ENCODE results near the gene GSTP1. TPM values are rescaled to one million over a fixed set of nuclear protein-coding genes. Genes with fewer than 3 reads are reported as not detected.

The GSTP1 gene
- 100 to 1,000 TPM; 398 to 403 TPM for total RNA-seq

- H3K27me3 Mint-ChIP-seq (ENCODE audit: low read depth): peaks cover 3% of the 10 kb centered on the region
- H3K4me3 Mint-ChIP-seq: peak within 1 kb of the TSS; percentile 94
- peaks cover 6% of the 10 kb centered on the region for H3K9me3 Mint-ChIP-seq
- H3K27ac Mint-ChIP-seq: peak within 1 kb of the TSS; percentile 85
- H3K36me3 Mint-ChIP-seq (ENCODE audit: low read depth): peaks cover 26% of the 10 kb centered on the region
- H3K4me1 Mint-ChIP-seq (ENCODE audit: low read depth): peaks cover 47% of the 10 kb centered on the region
- peak; percentile 81 for DNase-seq
- intact Hi-C loops (cut with micrococcal nuclease): loop anchor here (1.0 to 5.0 kb wide), 5 partner anchors 23 to 231 kb away; partner anchors contain the start of genes CDK2AP2, NDUFV1 and POLD4
- CTCF ChIA-PET: interaction anchor here (0.8 to 2.4 kb wide), 8 partner anchors 9 to 231 kb away, joined by 3 to 8 read pairs (median 4); partner anchors contain the start of gene POLD4
Measured at GRCh38 chr11:67583247-67584204, at the start of gene GSTP1. GSTP1 (plus strand) TSS chr11:67583812; CDS start chr11:67583844, 32 bp downstream.

GRCh38 chr11:67534070-67534679 is 49.4 kb upstream of the GSTP1 start:
- Mint-ChIP-seq H3K9me3 (peaks cover 18% of the 10 kb centered on the region), H3K4me3 (no peak overlapping the region), H3K27ac (no peak overlapping the region), H3K36me3 (ENCODE audit: low read depth) (no peaks in the 10 kb centered on the region), H3K4me1 (ENCODE audit: low read depth) (no peaks in the 10 kb centered on the region), H3K27me3 (ENCODE audit: low read depth) (no peaks in the 10 kb centered on the region)
- CTCF ChIA-PET: interaction anchor here (0.7 kb wide), 1 partner anchor 512 kb away, joined by 3 read pairs; no protein-coding TSS in a partner anchor
- intact Hi-C loops (cut with micrococcal nuclease): no loop called here
- DNase-seq: no peak

GRCh38 chr11:67535561-67535960 is 48.1 kb upstream of the GSTP1 start:
- Mint-ChIP-seq H3K9me3 (peaks cover 18% of the 10 kb centered on the region), H3K27ac (no peak overlapping the region), H3K4me3 (no peak overlapping the region), H3K36me3 (ENCODE audit: low read depth) (no peaks in the 10 kb centered on the region), H3K27me3 (ENCODE audit: low read depth) (no peaks in the 10 kb centered on the region), H3K4me1 (ENCODE audit: low read depth) (no peaks in the 10 kb centered on the region)
- intact Hi-C loops (cut with micrococcal nuclease): no loop called here
- DNase-seq: no peak
- CTCF ChIA-PET: no interaction called here

- H3K4me3 Mint-ChIP-seq: no peak overlapping the region
- CTCF ChIA-PET: no interaction called here
Measured at GRCh38 chr11:67538306-67538705, 45.3 kb upstream of the GSTP1 start.

GRCh38 chr11:67538823-67539505 is 44.6 kb upstream of the GSTP1 start:
- no peaks in the 10 kb centered on the region for H3K27me3 Mint-ChIP-seq (ENCODE audit: low read depth)
- H3K27ac Mint-ChIP-seq: no peak overlapping the region
- H3K36me3 Mint-ChIP-seq (ENCODE audit: low read depth): no peaks in the 10 kb centered on the region
- H3K4me3 Mint-ChIP-seq: no peak overlapping the region
- no peaks in the 10 kb centered on the region for H3K4me1 Mint-ChIP-seq (ENCODE audit: low read depth)
- intact Hi-C loops (cut with micrococcal nuclease): no loop called here
- CTCF ChIA-PET: no interaction called here
- H3K9me3 Mint-ChIP-seq: peaks cover 7% of the 10 kb centered on the region
- no peak for DNase-seq

More at GRCh38 chr11:67538306-67538705, 45.3 kb upstream of the GSTP1 start:
- intact Hi-C loops (cut with micrococcal nuclease): no loop called here
- Mint-ChIP-seq H3K27ac (no peak overlapping the region), H3K36me3 (ENCODE audit: low read depth) (no peaks in the 10 kb centered on the region), H3K9me3 (peaks cover 13% of the 10 kb centered on the region), H3K4me1 (ENCODE audit: low read depth) (no peaks in the 10 kb centered on the region), H3K27me3 (ENCODE audit: low read depth) (no peaks in the 10 kb centered on the region)
- no peak for DNase-seq

- no peaks in the 10 kb centered on the region for H3K36me3 Mint-ChIP-seq (ENCODE audit: low read depth)
- intact Hi-C loops (cut with micrococcal nuclease): no loop called here
- no peak for DNase-seq
- no peak overlapping the region for H3K27ac Mint-ChIP-seq
- H3K4me3 Mint-ChIP-seq: no peak overlapping the region
- no peaks in the 10 kb centered on the region for H3K4me1 Mint-ChIP-seq (ENCODE audit: low read depth)
- CTCF ChIA-PET: no interaction called here
- H3K9me3 Mint-ChIP-seq: peaks cover 3% of the 10 kb centered on the region
- no peaks in the 10 kb centered on the region for H3K27me3 Mint-ChIP-seq (ENCODE audit: low read depth)
Measured at GRCh38 chr11:67539550-67539949, 44.1 kb upstream of the GSTP1 start.

GRCh38 chr11:67541198-67541597 is 42.4 kb upstream of the GSTP1 start:
- CTCF ChIA-PET: no interaction called here
- no peaks in the 10 kb centered on the region for H3K36me3 Mint-ChIP-seq (ENCODE audit: low read depth)
- no peak overlapping the region for H3K4me3 Mint-ChIP-seq
- DNase-seq: no peak
- no peaks in the 10 kb centered on the region for H3K27me3 Mint-ChIP-seq (ENCODE audit: low read depth)
- H3K27ac Mint-ChIP-seq: no peak overlapping the region
- no peaks in the 10 kb centered on the region for H3K4me1 Mint-ChIP-seq (ENCODE audit: low read depth)
- H3K9me3 Mint-ChIP-seq: no peaks in the 10 kb centered on the region
- intact Hi-C loops (cut with micrococcal nuclease): no loop called here

GRCh38 chr11:67542169-67542568 is 41.4 kb upstream of the GSTP1 start:
- H3K4me3 Mint-ChIP-seq: no peak overlapping the region
- H3K4me1 Mint-ChIP-seq (ENCODE audit: low read depth): no peaks in the 10 kb centered on the region
- no peaks in the 10 kb centered on the region for H3K36me3 Mint-ChIP-seq (ENCODE audit: low read depth)
- no peak overlapping the region for H3K27ac Mint-ChIP-seq
- no peaks in the 10 kb centered on the region for H3K9me3 Mint-ChIP-seq
- intact Hi-C loops (cut with micrococcal nuclease): no loop called here
- no peak for DNase-seq
- CTCF ChIA-PET: no interaction called here
- no peaks in the 10 kb centered on the region for H3K27me3 Mint-ChIP-seq (ENCODE audit: low read depth)

- Mint-ChIP-seq H3K27ac (no peak overlapping the region), H3K4me1 (ENCODE audit: low read depth) (no peaks in the 10 kb centered on the region), H3K27me3 (ENCODE audit: low read depth) (no peaks in the 10 kb centered on the region), H3K9me3 (no peaks in the 10 kb centered on the region), H3K4me3 (no peak overlapping the region), H3K36me3 (ENCODE audit: low read depth) (no peaks in the 10 kb centered on the region)
- CTCF ChIA-PET: no interaction called here
- no peak for DNase-seq
- intact Hi-C loops (cut with micrococcal nuclease): no loop called here
Measured at GRCh38 chr11:67542971-67543370, 40.6 kb upstream of the GSTP1 start.

- intact Hi-C loops (cut with micrococcal nuclease): no loop called here
- no peak for DNase-seq
- H3K9me3 Mint-ChIP-seq: no peaks in the 10 kb centered on the region
- no peaks in the 10 kb centered on the region for H3K4me1 Mint-ChIP-seq (ENCODE audit: low read depth)
- H3K36me3 Mint-ChIP-seq (ENCODE audit: low read depth): no peaks in the 10 kb centered on the region
- H3K27me3 Mint-ChIP-seq (ENCODE audit: low read depth): no peaks in the 10 kb centered on the region
- CTCF ChIA-PET: no interaction called here
- H3K27ac Mint-ChIP-seq: no peak overlapping the region
- H3K4me3 Mint-ChIP-seq: no peak overlapping the region
Measured at GRCh38 chr11:67543585-67543984, 40.0 kb upstream of the GSTP1 start.

- CTCF ChIA-PET: interaction anchor here (0.5 kb wide), 1 partner anchor 66 kb away, joined by 4 read pairs; no protein-coding TSS in a partner anchor
- intact Hi-C loops (cut with micrococcal nuclease): no loop called here
- no peaks in the 10 kb centered on the region for H3K4me1 Mint-ChIP-seq (ENCODE audit: low read depth)
Measured at GRCh38 chr11:67544616-67545242, 38.9 kb upstream of the GSTP1 start.

GRCh38 chr11:67545280-67545679 is 38.3 kb upstream of the GSTP1 start:
- CTCF ChIA-PET: interaction anchor here (0.5 kb wide), 1 partner anchor 66 kb away, joined by 4 read pairs; no protein-coding TSS in a partner anchor
- no peak overlapping the region for H3K27ac Mint-ChIP-seq
- no peak overlapping the region for H3K4me3 Mint-ChIP-seq
- H3K9me3 Mint-ChIP-seq: no peaks in the 10 kb centered on the region
- intact Hi-C loops (cut with micrococcal nuclease): no loop called here
- H3K4me1 Mint-ChIP-seq (ENCODE audit: low read depth): no peaks in the 10 kb centered on the region
- no peaks in the 10 kb centered on the region for H3K36me3 Mint-ChIP-seq (ENCODE audit: low read depth)
- no peak for DNase-seq
- H3K27me3 Mint-ChIP-seq (ENCODE audit: low read depth): no peaks in the 10 kb centered on the region

More at GRCh38 chr11:67544616-67545242, 38.9 kb upstream of the GSTP1 start:
- DNase-seq: no peak
- H3K36me3 Mint-ChIP-seq (ENCODE audit: low read depth): no peaks in the 10 kb centered on the region
- no peak overlapping the region for H3K27ac Mint-ChIP-seq
- no peak overlapping the region for H3K4me3 Mint-ChIP-seq
- no peaks in the 10 kb centered on the region for H3K9me3 Mint-ChIP-seq
- H3K27me3 Mint-ChIP-seq (ENCODE audit: low read depth): no peaks in the 10 kb centered on the region
